ENCODE results near the gene FYCO1. TPM values are rescaled to one million over a fixed set of nuclear protein-coding genes. Genes with fewer than 3 reads are reported as not detected.

FYCO1 gene
- total and polyA plus RNA-seq, 4 experiments from 2014 or later = 0.73 to 43.3 (median 26.6) TPM

GRCh38 chr3:46021516-46021915 is 25.9 kb upstream of the FYCO1 start:
- ChIA-PET POLR2A (ENCODE audit: partially characterized antibody) (no interaction called here), CTCF (ENCODE audit: partially characterized antibody) (no interaction called here)
- Mint-ChIP-seq H3K27ac (peak overlapping the region in 1 of 7 donors; percentile 79), H3K27me3 (no peaks in the 10 kb centered on the region), H3K4me3 (no peak overlapping the region), H3K4me1 (peaks cover 0 to 4% (median 1%) of the 10 kb centered on the region in 4 donors), H3K36me3 (no peaks in the 10 kb centered on the region), H3K9me3 (no peaks in the 10 kb centered on the region)
- no peaks in the 10 kb centered on the region for H3K9me3 ChIP-seq (ENCODE audit: control insufficient read depth in 1 of 2, low read length in 2 of 2)
- H3K27ac ChIP-seq (ENCODE audit: low read depth, low read length) = no peak overlapping the region
- no peaks in the 10 kb centered on the region for H3K27me3 ChIP-seq (ENCODE audit: insufficient read depth, low read length)
- intact Hi-C loops (cut with micrococcal nuclease) = no loop called here
- H3K4me3 ChIP-seq (ENCODE audit: low read length in 2 of 2) = no peak overlapping the region
- no peaks in the 10 kb centered on the region for H3K36me3 ChIP-seq (ENCODE audit: insufficient read depth, low read length)
- no peak for DNase-seq
- H3K4me1 ChIP-seq (ENCODE audit: insufficient read depth, low read length) = no peaks in the 10 kb centered on the region

GRCh38 chr3:46020766-46021510 is 25.3 kb upstream of the FYCO1 start:
- no peak for DNase-seq
- Mint-ChIP-seq H3K27me3 (no peaks in the 10 kb centered on the region), H3K4me3 (no peak overlapping the region), H3K27ac (peak overlapping the region in 1 of 7 donors; percentile 79), H3K36me3 (no peaks in the 10 kb centered on the region), H3K9me3 (no peaks in the 10 kb centered on the region), H3K4me1 (peaks cover 0 to 4% (median 1%) of the 10 kb centered on the region in 4 donors)
- Histone ChIP-seq H3K4me3 (ENCODE audit: low read length in 2 of 2) (no peak overlapping the region), H3K4me1 (ENCODE audit: insufficient read depth, low read length) (no peaks in the 10 kb centered on the region), H3K36me3 (ENCODE audit: insufficient read depth, low read length) (no peaks in the 10 kb centered on the region), H3K27me3 (ENCODE audit: insufficient read depth, low read length) (no peaks in the 10 kb centered on the region), H3K9me3 (ENCODE audit: control insufficient read depth in 1 of 2, low read length in 2 of 2) (no peaks in the 10 kb centered on the region), H3K27ac (ENCODE audit: low read depth, low read length) (no peak overlapping the region)
- CTCF ChIA-PET (ENCODE audit: partially characterized antibody) = no interaction called here
- intact Hi-C loops (cut with micrococcal nuclease) = no loop called here
- POLR2A ChIA-PET (ENCODE audit: partially characterized antibody) = no interaction called here

GRCh38 chr3:46019707-46020106 is 24.1 kb upstream of the FYCO1 start:
- no peak overlapping the region for H3K27ac ChIP-seq (ENCODE audit: low read depth, low read length)
- intact Hi-C loops (cut with micrococcal nuclease) = no loop called here
- Mint-ChIP-seq H3K36me3 (no peaks in the 10 kb centered on the region), H3K27me3 (no peaks in the 10 kb centered on the region), H3K4me1 (peaks cover 0 to 4% (median 1%) of the 10 kb centered on the region in 4 donors), H3K4me3 (no peak overlapping the region), H3K9me3 (no peaks in the 10 kb centered on the region), H3K27ac (no peak overlapping the region)
- H3K36me3 ChIP-seq (ENCODE audit: insufficient read depth, low read length) = no peaks in the 10 kb centered on the region
- H3K4me1 ChIP-seq (ENCODE audit: insufficient read depth, low read length) = no peaks in the 10 kb centered on the region
- H3K27me3 ChIP-seq (ENCODE audit: insufficient read depth, low read length) = no peaks in the 10 kb centered on the region
- no peak for DNase-seq
- CTCF ChIA-PET (ENCODE audit: partially characterized antibody) = interaction anchor here (1.2 kb wide), 1 partner anchor 58 kb away, joined by 3 read pairs; no protein-coding TSS in a partner anchor
- POLR2A ChIA-PET (ENCODE audit: partially characterized antibody) = no interaction called here
- H3K9me3 ChIP-seq (ENCODE audit: control insufficient read depth in 1 of 2, low read length in 2 of 2) = no peaks in the 10 kb centered on the region
- no peak overlapping the region for H3K4me3 ChIP-seq (ENCODE audit: low read length in 2 of 2)

DNA sequence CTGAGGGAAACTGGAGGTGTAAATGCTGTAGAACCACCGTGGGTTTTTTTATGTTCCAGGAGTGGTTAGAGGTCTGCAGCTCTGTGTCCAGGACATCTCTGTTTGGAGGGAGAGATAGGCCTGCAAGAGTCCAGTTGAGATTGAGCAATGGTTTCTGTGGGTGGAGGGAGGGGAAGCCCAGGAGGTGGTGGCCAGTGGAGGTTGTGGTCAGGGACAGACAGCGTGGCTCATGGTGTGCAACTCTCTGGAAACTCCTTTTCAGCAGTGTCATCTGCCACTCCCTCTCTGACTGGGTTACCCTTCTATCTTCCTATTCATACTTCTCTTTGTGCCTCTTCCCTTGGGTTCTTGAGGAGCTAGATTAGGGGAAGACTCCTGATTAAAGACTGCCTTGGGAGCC is 22.1 kb upstream of the FYCO1 start:
- no peak overlapping the region for H3K4me3 Mint-ChIP-seq
- DNase-seq = no peak

GRCh38 chr3:46013316-46014094 is 17.9 kb upstream of the FYCO1 start:
- intact Hi-C loops (cut with micrococcal nuclease) = no loop called here
- Mint-ChIP-seq H3K27me3 (no peaks in the 10 kb centered on the region), H3K4me1 (peaks cover 0 to 2% (median under 1%) of the 10 kb centered on the region in 4 donors), H3K9me3 (no peaks in the 10 kb centered on the region), H3K27ac (peak overlapping the region in 2 of 7 donors; percentile 15 to 42), H3K36me3 (no peaks in the 10 kb centered on the region), H3K4me3 (no peak overlapping the region)
- Histone ChIP-seq H3K36me3 (ENCODE audit: insufficient read depth, low read length) (no peaks in the 10 kb centered on the region), H3K27me3 (ENCODE audit: insufficient read depth, low read length) (no peaks in the 10 kb centered on the region), H3K9me3 (ENCODE audit: control insufficient read depth in 1 of 2, low read length in 2 of 2) (no peaks in the 10 kb centered on the region), H3K27ac (ENCODE audit: low read depth, low read length) (no peak overlapping the region), H3K4me1 (ENCODE audit: insufficient read depth, low read length) (no peaks in the 10 kb centered on the region), H3K4me3 (ENCODE audit: low read length in 2 of 2) (no peak overlapping the region)
- CTCF ChIA-PET (ENCODE audit: partially characterized antibody) = no interaction called here
- DNase-seq = no peak
- POLR2A ChIA-PET (ENCODE audit: partially characterized antibody) = interaction anchor here (0.7 kb wide), 1 partner anchor 18 kb away, joined by 3 read pairs; the partner anchor contains the start of gene FYCO1

More for the DNA sequence above, 22.1 kb upstream of the FYCO1 start:
- H3K27ac Mint-ChIP-seq = no peak overlapping the region
- H3K4me1 ChIP-seq (ENCODE audit: insufficient read depth, low read length) = no peaks in the 10 kb centered on the region
- ChIA-PET POLR2A (ENCODE audit: partially characterized antibody) (no interaction called here), CTCF (ENCODE audit: partially characterized antibody) (interaction anchor here (1.4 kb wide), 2 partner anchors 25 to 61 kb away, joined by 3 read pairs; no protein-coding TSS in a partner anchor)
- no peaks in the 10 kb centered on the region for H3K9me3 Mint-ChIP-seq
- no peaks in the 10 kb centered on the region for H3K36me3 Mint-ChIP-seq
- H3K36me3 ChIP-seq (ENCODE audit: insufficient read depth, low read length) = no peaks in the 10 kb centered on the region
- intact Hi-C loops (cut with micrococcal nuclease) = no loop called here
- H3K9me3 ChIP-seq (ENCODE audit: control insufficient read depth in 1 of 2, low read length in 2 of 2) = no peaks in the 10 kb centered on the region
- peaks cover 0 to 4% (median 1%) of the 10 kb centered on the region in 4 donors for H3K4me1 Mint-ChIP-seq
- no peak overlapping the region for H3K27ac ChIP-seq (ENCODE audit: low read depth, low read length)
- H3K27me3 ChIP-seq (ENCODE audit: insufficient read depth, low read length) = no peaks in the 10 kb centered on the region
- no peak overlapping the region for H3K4me3 ChIP-seq (ENCODE audit: low read length in 2 of 2)
- H3K27me3 Mint-ChIP-seq = no peaks in the 10 kb centered on the region

DNA sequence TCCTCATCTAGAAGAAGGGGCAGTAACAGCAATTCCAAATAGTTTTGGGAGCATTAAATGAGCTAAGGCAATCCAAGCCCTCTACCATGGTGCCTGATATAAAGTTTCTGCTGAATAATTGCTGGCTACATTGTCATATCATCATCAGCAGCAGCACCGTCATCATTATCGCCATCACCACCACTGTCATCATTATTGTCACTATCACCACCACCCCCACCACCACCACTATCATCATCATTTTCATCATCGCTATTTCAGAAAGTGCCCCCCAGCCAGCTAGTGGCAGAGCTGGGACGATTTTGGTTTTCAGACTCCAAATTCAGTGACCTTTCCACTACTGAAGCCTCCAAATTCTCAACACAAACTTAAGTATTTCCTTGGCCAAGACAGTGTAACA is 16.6 kb upstream of the FYCO1 start:
- Mint-ChIP-seq H3K36me3 (no peaks in the 10 kb centered on the region), H3K9me3 (no peaks in the 10 kb centered on the region), H3K27ac (no peak overlapping the region), H3K4me1 (peaks cover 0 to 2% (median under 1%) of the 10 kb centered on the region in 4 donors), H3K4me3 (no peak overlapping the region), H3K27me3 (no peaks in the 10 kb centered on the region)
- intact Hi-C loops (cut with micrococcal nuclease) = no loop called here
- Histone ChIP-seq H3K36me3 (ENCODE audit: insufficient read depth, low read length) (no peaks in the 10 kb centered on the region), H3K9me3 (ENCODE audit: control insufficient read depth in 1 of 2, low read length in 2 of 2) (no peaks in the 10 kb centered on the region), H3K27ac (ENCODE audit: low read depth, low read length) (no peak overlapping the region), H3K4me1 (ENCODE audit: insufficient read depth, low read length) (no peaks in the 10 kb centered on the region), H3K27me3 (ENCODE audit: insufficient read depth, low read length) (no peaks in the 10 kb centered on the region), H3K4me3 (ENCODE audit: low read length in 2 of 2) (no peak overlapping the region)
- no peak for DNase-seq
- ChIA-PET POLR2A (ENCODE audit: partially characterized antibody) (no interaction called here), CTCF (ENCODE audit: partially characterized antibody) (interaction anchor here (0.6 kb wide), 1 partner anchor 70 kb away, joined by 3 read pairs; no protein-coding TSS in a partner anchor)

- DNase-seq = no peak
- Histone ChIP-seq H3K9me3 (ENCODE audit: control insufficient read depth in 1 of 2, low read length in 2 of 2) (no peaks in the 10 kb centered on the region), H3K4me3 (ENCODE audit: low read length in 2 of 2) (no peak overlapping the region), H3K27ac (ENCODE audit: low read depth, low read length) (no peak overlapping the region), H3K4me1 (ENCODE audit: insufficient read depth, low read length) (no peaks in the 10 kb centered on the region), H3K36me3 (ENCODE audit: insufficient read depth, low read length) (no peaks in the 10 kb centered on the region), H3K27me3 (ENCODE audit: insufficient read depth, low read length) (no peaks in the 10 kb centered on the region)
- Mint-ChIP-seq H3K4me1 (peaks cover 0 to 2% (median under 1%) of the 10 kb centered on the region in 4 donors), H3K9me3 (no peaks in the 10 kb centered on the region), H3K27me3 (no peaks in the 10 kb centered on the region), H3K4me3 (no peak overlapping the region), H3K27ac (peak overlapping the region in 1 of 7 donors; percentile 61), H3K36me3 (no peaks in the 10 kb centered on the region)
- intact Hi-C loops (cut with micrococcal nuclease) = no loop called here
- ChIA-PET CTCF (ENCODE audit: partially characterized antibody) (interaction anchor here (0.7 to 1.3 kb wide), 5 partner anchors 14 to 72 kb away, joined by 3 to 5 read pairs (median 3); no protein-coding TSS in a partner anchor), POLR2A (ENCODE audit: partially characterized antibody) (interaction anchor here (0.8 kb wide), 1 partner anchor 15 kb away, joined by 3 read pairs; the partner anchor contains the start of gene FYCO1)
These were observed 15.0 kb upstream of the FYCO1 start for GRCh38 chr3:46010519-46011113.
